Common myeloid progenitor, CD34-positive (primary cell): ENCODE results near the gene ADPRHL1.

ENCODE experiments used
- CTCF ChIA-PET: fragments of 350-600 bp; sonication (Branson Sonifier 250); formaldehyde crosslinking; loops from one replicate; lab custom pipeline; 2021; ENCODE audit warnings: antibody characterized with exemption; lab: Charles Lee
- POLR2A ChIA-PET: fragments of 350-600 bp; sonication (Branson Sonifier 250); formaldehyde crosslinking; loops from one replicate; lab custom pipeline; 2021; ENCODE audit warnings: antibody characterized with exemption; lab: Charles Lee
- DNase-seq, 3 donors: peaks; one replicate each; pipeline versions ENCODE4 v3.0.0 to v3.0.0-alpha.2; 2013
- H3K27ac ChIP-seq, 2 experiments: 1 replicate in 1 of 2; 2 replicates in 1 of 2; pipeline ENCODE4 v1.7.0; 2013; ENCODE audit warnings: inconsistent platforms in 2 of 2, low read length in 2 of 2, mild to moderate bottlenecking in 2 of 2, low read depth in 1 of 2, moderate library complexity in 1 of 2; ENCODE audit not compliant: severe bottlenecking in 2 of 2, insufficient read depth in 1 of 2, poor library complexity in 1 of 2
- H3K27me3 ChIP-seq, 5 experiments: replicated peaks in 2 of 5; 1 replicate in 3 of 5; 2 replicates in 2 of 5; pipeline versions ENCODE4 v1.6.1 to v1.7.0; 2013; ENCODE audit warnings: low read length in 4 of 5, mild to moderate bottlenecking in 2 of 5, moderate library complexity in 2 of 5, inconsistent platforms in 1 of 5; ENCODE audit not compliant: insufficient read depth in 5 of 5, control insufficient read depth in 4 of 5
- H3K36me3 ChIP-seq, 4 experiments: 1 replicate in 2 of 4; 2 replicates in 2 of 4; pipeline versions ENCODE4 v1.6.1 to v1.7.0; 2013; ENCODE audit warnings: low read length in 3 of 4, control low read depth in 1 of 4, mild to moderate bottlenecking in 1 of 4; ENCODE audit not compliant: control insufficient read depth in 4 of 4, insufficient read depth in 4 of 4
- H3K4me1 ChIP-seq, 4 experiments: 1 replicate in 3 of 4; 2 replicates in 1 of 4; pipeline versions ENCODE4 v1.6.1 to v1.7.1; 2013; ENCODE audit warnings: low read length in 3 of 4, mild to moderate bottlenecking in 3 of 4, control low read depth in 1 of 4, inconsistent platforms in 1 of 4, moderate library complexity in 1 of 4; ENCODE audit not compliant: control insufficient read depth in 4 of 4, insufficient read depth in 4 of 4; ENCODE audit errors: control extremely low read depth in 1 of 4
- H3K4me3 ChIP-seq, 7 experiments: 1 replicate in 4 of 7; 2 replicates in 3 of 7; pipeline versions ENCODE4 v1.5.1 to v1.7.0; 2013; ENCODE audit warnings: mild to moderate bottlenecking in 7 of 7, low read length in 6 of 7, moderate library complexity in 6 of 7, inconsistent platforms in 2 of 7, low read depth in 2 of 7, control low read depth in 1 of 7; ENCODE audit not compliant: insufficient read depth in 4 of 7, control insufficient read depth in 1 of 7; ENCODE audit errors: extremely low read depth in 1 of 7
- H3K9me3 ChIP-seq, 5 experiments: 1 replicate in 4 of 5; 2 replicates in 1 of 5; pipeline versions ENCODE4 v1.6.1 to v1.7.1; 2013; ENCODE audit warnings: low read length in 4 of 5, mild to moderate bottlenecking in 2 of 5, inconsistent platforms in 1 of 5, low read depth in 1 of 5, moderate library complexity in 1 of 5; ENCODE audit not compliant: control insufficient read depth in 4 of 5, insufficient read depth in 2 of 5; ENCODE audit errors: control extremely low read depth in 1 of 5
- WGBS: methylation state at CpG from one replicate; pipeline ENCODE4 v1.1.5; 2013; ENCODE audit not compliant: insufficient coverage; 5-methylcytosine and 5-hydroxymethylcytosine counted together

Gene ADPRHL1

GRCh38 chr13:113495494-113496210 is 42.4 kb upstream of the ADPRHL1 start:
- 89% methylated on average over 26 of the region's 26 CpGs for WGBS
- no peak for DNase-seq
- CTCF ChIA-PET: interaction anchor here (1.0 to 1.6 kb wide), 2 partner anchors 10 to 12 kb away, joined by 4 read pairs; no protein-coding TSS in a partner anchor
- H3K27me3 ChIP-seq: no peaks in the 10 kb centered on the region
- no peak overlapping the region for H3K27ac ChIP-seq
- no peak overlapping the region for H3K4me3 ChIP-seq
- no peaks in the 10 kb centered on the region for H3K9me3 ChIP-seq
- POLR2A ChIA-PET: no interaction called here
- H3K36me3 ChIP-seq: peaks cover 5 to 46% (median 32%) of the 10 kb centered on the region in 4 experiments
- peaks cover 10 to 28% (median 22%) of the 10 kb centered on the region in 4 experiments for H3K4me1 ChIP-seq

GRCh38 chr13:113493315-113493951 is 40.1 kb upstream of the ADPRHL1 start:
- ChIA-PET CTCF (interaction anchor here (0.9 to 1.0 kb wide), 2 partner anchors 13 to 15 kb away, joined by 3 to 4 read pairs; no protein-coding TSS in a partner anchor), POLR2A (interaction anchor here (0.6 kb wide), 1 partner anchor 639 kb away, joined by 4 read pairs; the partner anchor contains the start of gene RASA3)
- H3K4me3 ChIP-seq: peak overlapping the region in 5 of 7 experiments; percentile 8 to 43 (median 22)
- peak overlapping the region in 1 of 2 experiments; percentile 60 for H3K27ac ChIP-seq
- peaks cover 10 to 42% (median 35%) of the 10 kb centered on the region in 4 experiments for H3K4me1 ChIP-seq
- peaks cover 2 to 28% (median 18%) of the 10 kb centered on the region in 4 experiments for H3K36me3 ChIP-seq
- peak; percentile 31 to 89 (median 80) for DNase-seq
- WGBS: 50% methylated on average over 4 of the region's 5 CpGs
- peaks cover 0 to 6% (median 0%) of the 10 kb centered on the region in 5 experiments for H3K27me3 ChIP-seq
- no peaks in the 10 kb centered on the region for H3K9me3 ChIP-seq

DNA sequence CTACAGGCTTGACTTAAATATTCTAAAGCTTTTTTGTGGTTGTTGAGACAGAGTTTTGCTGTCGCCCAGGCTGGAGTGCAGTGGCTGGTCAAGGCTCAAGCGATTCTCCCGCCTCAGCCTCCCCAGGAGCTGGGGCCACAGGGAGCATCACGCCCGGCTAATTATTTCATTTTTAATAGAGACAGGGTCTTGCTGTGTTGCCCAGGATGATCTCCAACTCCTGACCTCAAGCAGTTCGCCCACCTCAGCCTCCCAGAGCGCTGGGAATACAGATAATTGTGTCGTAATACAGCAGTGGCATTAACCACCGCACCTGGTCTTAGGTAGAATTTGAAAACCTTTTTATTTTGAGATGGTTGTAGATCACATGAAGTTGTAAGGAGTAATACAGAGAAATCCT is 38.7 kb upstream of the ADPRHL1 start:
- CTCF ChIA-PET: no interaction called here
- no peaks in the 10 kb centered on the region for H3K9me3 ChIP-seq

GRCh38 chr13:113491418-113491883 is 38.2 kb upstream of the ADPRHL1 start:
- peaks cover 13 to 46% (median 37%) of the 10 kb centered on the region in 4 experiments for H3K4me1 ChIP-seq
- H3K4me3 ChIP-seq: peak overlapping the region; percentile 77 to 87 (median 80)
- peak in 1 of 3 donors; percentile 40 for DNase-seq
- peaks cover 0 to 23% (median 8%) of the 10 kb centered on the region in 4 experiments for H3K36me3 ChIP-seq
- CTCF ChIA-PET: no interaction called here
- POLR2A ChIA-PET: no interaction called here
- peaks cover 0 to 6% (median 0%) of the 10 kb centered on the region in 5 experiments for H3K27me3 ChIP-seq
- WGBS: 0% methylated on average over 14 of the region's 22 CpGs
- peak overlapping the region; percentile 33 to 82 for H3K27ac ChIP-seq
- no peaks in the 10 kb centered on the region for H3K9me3 ChIP-seq

More for the DNA sequence above, 38.7 kb upstream of the ADPRHL1 start:
- no peak for DNase-seq
- Histone ChIP-seq H3K27me3 (peaks cover 0 to 6% (median 0%) of the 10 kb centered on the region in 5 experiments), H3K4me3 (peak overlapping the region in 6 of 7 experiments; percentile 77 to 86 (median 80)), H3K36me3 (peaks cover 0 to 25% (median 12%) of the 10 kb centered on the region in 4 experiments), H3K27ac (peak overlapping the region in 1 of 2 experiments; percentile 82), H3K4me1 (peaks cover 13 to 46% (median 37%) of the 10 kb centered on the region in 4 experiments)
- POLR2A ChIA-PET: no interaction called here
- 91% methylated on average over 8 of the region's 9 CpGs for WGBS

DNA sequence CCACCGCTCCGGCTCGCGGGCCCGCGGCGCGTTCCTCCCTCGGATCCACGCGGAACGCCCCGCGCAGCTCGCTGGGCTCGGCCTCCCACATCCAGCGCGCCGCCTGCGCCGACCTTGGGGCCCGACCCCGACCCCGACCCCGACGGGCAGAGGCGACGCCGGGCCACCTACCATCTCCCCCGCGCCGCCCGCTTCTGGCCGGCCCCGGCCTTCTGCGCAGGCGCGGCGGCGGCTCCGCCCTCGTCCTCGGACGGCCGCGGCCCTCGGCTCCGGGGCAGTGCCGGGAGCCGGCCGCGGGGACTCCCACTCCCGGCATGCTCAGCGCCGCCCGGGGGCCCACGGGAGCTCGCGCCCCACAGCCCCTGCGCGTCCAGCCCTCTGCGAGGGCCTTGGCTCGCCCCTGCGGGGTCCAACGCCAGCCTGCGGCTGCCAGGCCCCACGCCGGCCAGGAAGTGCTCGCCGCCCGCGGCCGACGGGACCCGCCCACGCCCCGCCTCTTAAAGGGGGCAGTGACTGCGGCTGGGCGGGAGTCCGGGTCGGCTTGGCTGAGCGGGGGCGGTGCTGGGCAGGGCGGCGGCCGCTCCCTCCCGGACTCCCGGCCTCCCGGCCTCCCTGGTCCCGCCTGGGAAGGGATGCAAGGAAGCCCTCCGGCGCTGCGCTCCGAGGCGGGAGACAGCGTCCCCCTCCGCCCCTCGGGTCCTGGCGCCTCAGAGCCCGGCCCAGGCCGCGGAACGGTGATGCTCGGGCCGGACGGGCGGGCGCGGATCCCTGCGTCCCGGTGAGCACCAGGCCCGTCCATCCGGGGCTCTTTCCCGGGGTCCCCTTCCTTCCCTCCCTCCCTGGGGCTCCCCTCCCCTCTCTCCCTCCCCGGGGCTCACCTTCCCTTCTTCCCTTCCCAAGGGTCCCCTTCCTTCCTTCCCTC is 37.5 kb upstream of the ADPRHL1 start, which contains the start of gene DCUN1D2:
Gene DCUN1D2, minus strand, starts transcription at position 216 of the 922 bp plus-strand sequence. Its CDS starts 42 bp downstream, at position 174.
- H3K27ac ChIP-seq: peak within 1 kb of the TSS; percentile 33 to 82
- WGBS: 0% methylated on average over 91 of the region's 115 CpGs
- ChIA-PET CTCF (interaction anchor here (1.2 kb wide), 1 partner anchor 15 kb away, joined by 6 read pairs; no protein-coding TSS in a partner anchor), POLR2A (no interaction called here)
- DNase-seq: peak; percentile 69 to 85 (median 79)
- H3K9me3 ChIP-seq: no peaks in the 10 kb centered on the region
- peaks cover 0 to 6% (median 0%) of the 10 kb centered on the region in 5 experiments for H3K27me3 ChIP-seq
- H3K4me1 ChIP-seq: peaks cover 13 to 46% (median 37%) of the 10 kb centered on the region in 4 experiments
- H3K4me3 ChIP-seq: peak within 1 kb of the TSS; percentile 77 to 87 (median 80)
- peaks cover 0 to 20% (median 3%) of the 10 kb centered on the region in 4 experiments for H3K36me3 ChIP-seq
